SK-N-DZ (cell line): Measurements from ENCODE around the gene RNF168. TPM values are rescaled to one million over a fixed set of nuclear protein-coding genes. Genes with fewer than 3 reads are reported as not detected.
"Not testable (repeated sequence)": the region's sequence is repeated elsewhere in the genome, so short reads cannot be mapped to it uniquely, and the experiment has no call there.

Source experiments
- DNase-seq: peaks from one replicate; pipeline ENCODE4 v3.0.0-alpha.2; 2015; ENCODE audit warnings: low spot score
- polyA plus RNA-seq, 2 experiments: library from polyadenylated mRNA; depleted of rRNA; stranded (reverse); fragments of >200 nt; gene quantifications; 2 replicates each; pipeline ENCODE4 v1.2.3, GENCODE V29; 2014

Gene RNF168, protein sequence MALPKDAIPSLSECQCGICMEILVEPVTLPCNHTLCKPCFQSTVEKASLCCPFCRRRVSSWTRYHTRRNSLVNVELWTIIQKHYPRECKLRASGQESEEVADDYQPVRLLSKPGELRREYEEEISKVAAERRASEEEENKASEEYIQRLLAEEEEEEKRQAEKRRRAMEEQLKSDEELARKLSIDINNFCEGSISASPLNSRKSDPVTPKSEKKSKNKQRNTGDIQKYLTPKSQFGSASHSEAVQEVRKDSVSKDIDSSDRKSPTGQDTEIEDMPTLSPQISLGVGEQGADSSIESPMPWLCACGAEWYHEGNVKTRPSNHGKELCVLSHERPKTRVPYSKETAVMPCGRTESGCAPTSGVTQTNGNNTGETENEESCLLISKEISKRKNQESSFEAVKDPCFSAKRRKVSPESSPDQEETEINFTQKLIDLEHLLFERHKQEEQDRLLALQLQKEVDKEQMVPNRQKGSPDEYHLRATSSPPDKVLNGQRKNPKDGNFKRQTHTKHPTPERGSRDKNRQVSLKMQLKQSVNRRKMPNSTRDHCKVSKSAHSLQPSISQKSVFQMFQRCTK
- polyA plus RNA-seq (2014; cell fraction: cytosol; rRNA removed) = 11.1 and 13.2 TPM in 2 replicates
- 7.2 and 10.6 TPM in 2 replicates for polyA plus RNA-seq (2014; cell fraction: nucleus; rRNA removed)

- DNase-seq = peak; percentile 98
These were observed at the start of gene RNF168 for GRCh38 chr3:196503196-196504076. RNF168 (minus strand) TSS chr3:196503768; CDS start chr3:196503173, 595 bp downstream.

GRCh38 chr3:196552253-196552652 lies 48.7 kb upstream of the RNF168 start:
- no peak for DNase-seq

GRCh38 chr3:196550172-196550571 lies 46.6 kb upstream of the RNF168 start:
- not testable (repeated sequence) for DNase-seq

DNA sequence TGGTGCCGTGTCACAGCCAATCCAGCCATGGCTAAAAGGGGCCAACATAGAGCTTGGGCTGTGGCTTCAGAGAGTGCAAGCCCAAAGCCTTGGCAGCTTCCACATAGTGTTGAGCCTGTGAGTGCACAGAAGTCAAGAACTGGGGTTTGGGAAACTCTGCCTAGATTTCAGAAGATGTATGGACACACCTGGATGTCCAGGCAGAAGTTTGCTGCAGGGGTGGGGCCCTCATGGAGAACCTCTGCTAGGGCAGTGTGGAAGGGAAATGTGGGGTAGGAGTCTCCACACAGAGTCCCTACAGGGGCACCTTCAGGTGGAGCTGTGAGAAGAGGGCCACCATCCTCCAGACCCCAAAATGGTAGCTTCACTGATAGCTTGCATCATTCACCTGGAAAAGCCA lies 45.7 kb upstream of the RNF168 start:
- not testable (repeated sequence) for DNase-seq

GRCh38 chr3:196547067-196547466 lies 43.5 kb upstream of the RNF168 start:
- no peak for DNase-seq

GRCh38 chr3:196546537-196546936 lies 43.0 kb upstream of the RNF168 start:
- no peak for DNase-seq

DNA sequence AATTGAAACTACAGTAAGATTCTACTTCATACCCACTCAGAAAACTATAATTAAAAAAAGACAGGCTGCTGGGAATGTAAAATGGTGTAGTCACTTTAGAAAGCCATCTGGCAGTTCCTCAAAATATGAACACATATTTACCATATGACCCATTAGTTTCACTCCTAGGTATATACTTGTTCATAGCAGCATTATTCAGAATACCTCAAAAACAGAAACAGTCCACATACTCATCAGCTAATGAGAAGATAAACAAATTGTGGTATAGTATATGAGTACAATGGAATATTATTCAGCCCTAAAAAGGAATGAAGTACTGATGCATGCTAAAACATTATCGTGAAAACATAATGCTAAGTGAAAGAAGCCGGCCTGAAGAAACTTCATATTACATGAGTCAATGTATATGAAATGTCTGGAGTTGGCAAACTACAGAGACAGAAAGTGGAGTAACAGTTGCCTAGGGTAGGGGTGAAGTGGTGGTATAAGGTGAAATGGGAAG lies 41.0 kb upstream of the RNF168 start:
- DNase-seq = no peak

DNA sequence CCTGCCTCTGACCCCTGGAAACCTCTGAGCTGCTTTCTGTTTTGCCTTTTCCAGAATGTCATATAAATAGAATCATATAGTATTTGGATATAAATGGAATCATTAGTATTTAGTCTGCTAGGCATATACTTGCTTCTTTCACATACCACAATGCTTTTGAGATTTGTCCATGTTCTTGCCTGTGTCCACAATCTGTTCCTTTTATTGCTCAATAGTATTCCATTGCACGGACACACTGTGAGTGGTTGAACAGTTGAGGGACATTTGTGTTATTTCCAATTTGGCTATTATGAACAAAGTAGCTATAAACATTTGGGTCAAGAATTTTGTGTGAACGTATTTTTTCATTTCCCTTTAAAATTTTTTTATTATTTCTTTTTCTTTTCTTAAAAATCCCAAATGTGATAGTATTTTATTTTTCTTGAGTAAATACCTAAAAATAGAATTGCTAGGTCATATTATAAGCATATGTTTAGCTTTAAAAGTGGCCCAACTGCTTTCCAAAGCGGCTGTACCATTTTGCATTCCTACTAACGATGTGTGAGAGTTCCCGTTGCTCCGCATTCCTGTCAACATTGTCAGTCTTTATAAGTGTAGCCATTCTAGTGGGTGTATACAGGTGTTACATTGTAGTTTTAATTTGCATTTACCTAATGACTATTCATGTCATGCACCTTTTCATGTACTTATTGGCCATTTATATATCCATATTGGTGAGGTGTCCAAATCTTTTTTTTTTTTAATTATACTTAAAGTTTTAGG lies 38.3 kb upstream of the RNF168 start:
- no peak for DNase-seq

DNA sequence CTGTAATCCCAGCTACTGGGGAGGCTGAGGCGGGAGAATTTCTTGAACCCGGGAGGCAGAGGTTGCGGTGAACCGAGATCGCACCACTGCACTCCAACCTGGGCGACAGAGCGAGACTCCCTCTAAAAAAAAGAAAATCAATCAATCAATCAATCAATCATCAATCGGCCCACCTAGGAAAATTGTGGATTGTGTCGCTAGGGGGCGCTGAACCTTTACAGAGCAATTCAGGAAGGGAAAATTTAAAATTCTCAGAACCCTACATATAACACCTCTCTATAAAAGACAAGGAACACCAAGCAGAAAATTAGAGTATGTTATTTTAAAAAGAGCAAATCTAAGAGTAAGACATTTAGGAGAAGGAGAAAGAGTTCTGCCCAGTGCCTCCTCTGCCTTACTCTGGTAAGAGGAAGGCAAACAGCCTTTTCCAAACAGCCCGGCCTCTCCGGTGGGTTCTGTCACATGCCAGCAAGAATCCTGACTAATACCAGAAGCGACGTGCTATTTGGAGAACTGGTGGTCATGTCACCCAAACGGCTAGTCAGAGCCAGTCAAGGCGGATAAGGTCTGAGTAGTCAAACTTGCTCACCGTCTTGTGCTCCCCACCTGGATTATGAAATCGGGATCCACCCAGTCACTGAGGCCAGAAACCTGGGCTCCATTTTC lies 33.9 kb upstream of the RNF168 start:
- no peak for DNase-seq

DNA sequence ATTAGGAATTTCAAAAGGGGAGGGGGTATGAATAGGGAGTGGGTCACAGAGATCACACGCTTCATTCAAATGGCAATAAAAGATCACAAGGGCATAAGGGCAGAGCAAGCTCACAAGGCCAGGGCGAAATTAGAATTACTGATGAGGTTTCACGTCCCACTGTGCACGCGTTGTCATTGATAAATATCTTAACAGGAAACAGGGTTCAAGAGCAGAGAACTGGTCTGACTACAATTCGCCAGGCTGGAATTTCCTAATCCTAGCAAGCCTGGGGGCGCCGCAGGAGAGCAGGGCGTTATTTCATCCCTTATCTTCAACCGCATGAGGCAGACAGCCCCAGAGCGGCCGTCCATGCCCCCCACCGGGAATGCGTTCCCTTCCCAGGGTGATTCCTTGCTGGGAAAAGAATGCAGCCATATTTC lies 29.7 kb upstream of the RNF168 start:
- DNase-seq = no peak

GRCh38 chr3:196531418-196531817 lies 27.9 kb upstream of the RNF168 start:
- no peak for DNase-seq

- DNase-seq = peak; percentile 46
These were observed 25.2 kb upstream of the RNF168 start for GRCh38 chr3:196528639-196529233.

DNA sequence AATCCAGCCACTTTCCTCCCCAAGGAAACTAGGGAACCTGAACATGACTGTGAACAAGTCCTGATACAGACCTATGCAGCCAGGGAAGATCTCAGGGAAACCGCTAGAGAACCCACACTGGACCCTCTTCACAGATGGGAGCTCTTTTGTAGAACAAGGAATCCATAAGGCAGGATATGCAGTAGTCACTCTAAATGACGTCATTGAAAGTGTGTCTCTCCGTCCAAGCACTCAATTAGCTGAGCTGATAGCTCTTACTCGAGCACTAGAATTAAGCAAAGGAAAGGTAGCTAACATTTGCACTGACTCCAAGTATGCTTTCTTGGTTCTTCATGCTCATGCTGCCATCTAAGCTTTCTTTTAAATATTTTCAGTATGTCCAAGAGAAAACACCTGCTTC lies 21.6 kb upstream of the RNF168 start:
- DNase-seq = no peak

DNA sequence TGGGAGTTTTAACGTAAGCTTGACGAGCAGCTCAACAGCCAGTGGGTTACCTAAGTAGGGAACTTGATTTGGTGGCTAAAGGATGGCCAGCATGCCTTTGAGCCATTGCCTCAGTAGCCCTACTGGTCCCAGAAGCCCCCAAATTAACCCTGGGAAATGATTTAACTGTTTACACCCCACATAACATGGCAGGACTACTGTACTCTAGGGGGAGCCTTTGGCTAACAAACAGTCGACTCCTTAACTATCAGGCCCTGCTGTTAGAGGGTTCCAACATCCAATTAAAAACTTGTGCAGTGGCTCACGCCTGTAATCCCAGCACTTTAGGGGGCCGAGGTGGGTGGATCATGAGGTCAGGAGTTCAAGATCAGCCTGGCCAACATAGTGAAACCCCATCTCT lies 21.0 kb upstream of the RNF168 start:
- no peak for DNase-seq

GRCh38 chr3:196523841-196524240 lies 20.3 kb upstream of the RNF168 start:
- DNase-seq = no peak

GRCh38 chr3:196521291-196521690 lies 17.7 kb upstream of the RNF168 start:
- DNase-seq = not testable (repeated sequence)

GRCh38 chr3:196519718-196520082 lies 16.1 kb upstream of the RNF168 start:
- DNase-seq = no peak

GRCh38 chr3:196518966-196519717 lies 15.6 kb upstream of the RNF168 start:
- DNase-seq = peak; percentile 45

- DNase-seq = no peak
These were observed 14.4 kb upstream of the RNF168 start for GRCh38 chr3:196517919-196518318.
